ENCODE data around the gene NRCAM.

NRCAM gene

DNA sequence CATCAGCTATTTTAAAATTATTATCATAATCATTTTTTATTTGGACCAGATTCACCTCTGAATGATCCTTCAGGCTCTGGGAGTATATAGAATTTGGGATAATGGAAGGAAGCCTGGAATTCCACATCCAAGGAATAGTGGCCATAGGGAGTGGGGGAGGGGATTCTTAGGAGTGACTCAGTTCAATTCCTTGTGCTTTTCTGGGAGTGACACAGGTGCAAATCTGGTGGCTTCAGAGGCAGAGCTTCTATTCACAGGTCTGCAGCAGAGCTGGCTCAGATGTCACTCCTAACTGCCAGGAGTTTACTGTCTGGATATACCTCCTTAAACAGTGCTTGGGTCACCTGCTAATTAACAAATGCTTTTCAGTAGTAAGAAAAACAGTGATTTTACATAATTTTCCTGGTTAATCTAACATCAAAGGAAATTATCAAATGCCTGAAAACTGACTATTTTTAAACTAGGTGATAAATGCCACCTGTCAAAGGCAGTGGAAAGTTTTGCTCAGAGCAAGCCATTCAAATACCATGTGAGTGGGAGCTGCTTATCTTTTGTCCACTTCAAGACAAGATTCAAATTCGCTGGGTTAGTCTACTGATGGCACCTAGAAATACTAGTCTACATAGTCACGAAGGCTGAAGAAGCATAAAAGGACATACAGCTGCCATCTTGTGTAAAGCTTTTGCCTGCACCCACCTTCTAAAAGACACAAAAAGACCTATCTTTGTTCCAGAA, 219.4 kb downstream of the NRCAM start:
- no peak for DNase-seq

DNA sequence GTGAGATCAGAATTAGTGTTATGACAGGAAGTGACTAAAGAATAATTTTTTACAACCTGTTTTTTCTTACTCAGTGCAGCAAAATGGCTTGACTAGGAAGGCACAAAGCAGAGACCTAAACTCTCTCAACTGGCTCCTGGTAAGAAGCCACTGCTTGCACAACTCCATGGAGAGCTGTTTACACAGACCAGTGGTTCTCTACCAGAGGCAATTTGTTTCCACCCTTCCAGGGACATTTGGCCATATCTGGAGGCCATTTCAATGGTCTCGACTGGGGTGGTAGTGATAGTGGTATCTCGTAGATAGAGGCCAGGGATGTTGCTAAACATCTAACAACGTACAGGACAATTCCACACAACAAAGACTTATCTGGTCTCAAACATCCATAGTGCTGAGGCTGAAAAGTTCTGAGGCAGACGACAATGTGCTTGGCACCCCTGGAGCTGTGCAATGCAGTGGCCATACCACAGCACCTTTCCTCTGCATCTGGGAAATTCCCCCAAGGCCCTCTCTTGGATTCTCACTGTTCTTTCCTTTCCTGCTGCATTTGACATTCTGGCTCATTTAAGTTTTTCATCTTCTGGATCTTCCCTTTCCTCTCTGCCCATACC, 220.7 kb downstream of the NRCAM start:
- DNase-seq = no peak

DNA sequence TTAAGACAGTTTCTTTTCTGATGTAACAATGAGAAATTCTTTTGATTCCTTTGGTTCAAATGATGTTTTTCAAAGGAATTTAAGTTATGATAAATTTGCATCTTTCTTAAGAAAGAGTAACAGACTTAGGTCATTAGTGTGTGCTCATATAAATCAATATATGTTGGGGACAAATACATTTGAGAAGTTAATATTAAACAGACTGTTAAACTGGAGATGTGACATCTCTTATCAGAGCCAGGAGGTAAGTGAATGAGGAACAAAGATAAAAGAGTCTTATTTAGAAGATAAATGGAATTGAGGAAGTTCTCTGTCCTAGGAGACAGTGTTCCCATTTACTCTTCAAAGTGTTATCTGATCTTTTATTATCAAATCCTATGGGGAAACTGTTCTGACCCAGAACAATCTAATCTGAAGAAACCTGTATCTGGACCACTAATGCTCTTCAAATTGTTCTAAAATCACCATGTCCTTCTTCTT, 221.2 kb downstream of the NRCAM start:
- DNase-seq = no peak

DNA sequence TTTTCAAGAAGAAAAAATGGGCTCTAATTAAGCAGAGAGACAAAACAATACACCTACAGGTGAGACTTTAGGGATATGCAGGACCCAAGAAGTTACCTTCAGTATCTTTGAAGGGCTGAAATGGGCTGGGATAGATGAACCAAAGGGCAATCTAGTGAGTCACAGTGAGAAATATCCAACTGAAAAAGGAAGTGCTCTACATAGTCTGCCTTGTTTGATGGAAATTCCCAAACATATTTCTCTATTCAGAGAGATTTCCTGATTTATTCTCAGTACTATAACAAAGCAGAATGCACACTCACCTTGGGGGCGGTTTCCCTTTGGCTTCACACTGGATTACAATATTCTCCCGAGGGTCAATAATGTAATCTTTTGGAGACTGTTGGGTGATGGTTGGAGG, 222.0 kb downstream of the NRCAM start:
- no peak for DNase-seq

DNA sequence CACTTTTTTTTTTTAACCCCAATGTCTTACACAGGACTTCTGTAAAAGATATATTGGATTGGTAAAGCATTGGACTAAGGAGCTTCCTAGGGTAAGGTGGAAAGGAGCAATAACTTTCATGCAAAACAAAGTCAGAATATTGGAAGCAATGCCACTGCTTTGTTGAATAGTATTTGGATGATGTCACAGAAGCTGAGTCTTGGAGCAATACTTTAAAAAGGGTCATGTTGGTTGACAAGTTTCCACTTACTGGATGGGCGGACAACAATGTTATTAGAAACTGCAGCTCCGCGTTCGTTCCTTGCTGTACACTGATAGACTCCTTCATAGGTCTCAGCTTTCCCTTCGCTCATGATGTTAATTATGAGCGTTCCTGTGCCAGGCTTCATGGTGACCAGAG, 224.2 kb downstream of the NRCAM start:
- no peak for DNase-seq

DNA sequence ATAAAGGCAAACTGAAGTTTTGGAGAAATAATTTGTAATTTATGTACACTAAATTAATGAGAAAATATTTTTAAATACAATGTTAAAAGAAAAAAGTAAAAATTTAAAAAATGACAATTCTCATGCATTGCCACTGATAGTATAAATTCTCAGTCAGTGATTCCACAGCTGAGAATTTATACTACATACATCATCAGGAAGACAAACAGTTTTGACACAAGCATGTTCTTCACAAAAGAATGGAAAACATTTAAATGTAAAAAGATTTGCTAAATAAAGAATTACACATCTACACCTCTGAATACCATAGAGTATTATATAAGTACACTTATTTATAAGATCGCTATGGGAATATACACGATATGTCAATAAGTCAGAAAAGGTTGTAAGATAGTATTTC, 225.0 kb downstream of the NRCAM start:
- no peak for DNase-seq

DNA sequence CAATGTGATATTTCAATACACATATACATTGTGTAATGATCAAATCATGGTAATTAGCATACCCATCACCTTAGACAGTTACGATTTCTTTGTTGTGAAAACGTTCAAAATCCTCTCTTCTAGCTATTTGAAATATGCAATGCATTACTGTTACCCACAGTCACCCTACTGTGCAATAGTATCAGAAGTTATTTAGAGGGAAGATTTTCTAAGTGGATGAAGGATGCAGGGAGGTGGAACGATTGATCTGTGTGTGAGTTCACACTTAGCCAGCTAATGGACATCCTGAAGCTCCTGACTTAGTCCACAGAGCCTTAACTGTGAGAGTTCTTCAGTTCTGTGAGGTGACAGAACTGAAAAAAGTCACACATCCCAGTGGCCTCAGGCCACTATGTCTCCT, 228.9 kb downstream of the NRCAM start:
- DNase-seq = no peak

DNA sequence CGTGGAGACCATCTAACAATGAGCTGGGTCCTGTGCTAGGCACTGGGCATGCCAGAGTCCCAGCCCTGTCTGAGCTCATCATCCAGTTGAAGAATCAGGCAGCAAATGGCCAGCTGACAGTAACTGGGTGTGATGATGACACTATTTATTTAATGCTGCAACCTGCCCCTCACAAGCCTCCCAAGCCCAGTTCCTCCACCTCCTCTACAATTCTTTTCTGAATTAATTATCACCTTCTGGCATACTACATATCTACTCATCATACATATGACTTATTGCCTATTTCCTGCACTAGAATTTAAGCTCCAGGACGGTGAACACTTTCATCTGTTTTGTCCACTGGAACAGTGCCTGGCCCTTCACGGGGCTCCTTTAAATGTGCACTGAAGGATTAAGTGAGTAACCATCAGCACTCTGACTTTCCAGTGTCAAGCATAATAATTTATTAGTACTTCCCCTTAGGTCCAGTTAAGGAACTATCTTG, 229.4 kb downstream of the NRCAM start:
- no peak for DNase-seq

DNA sequence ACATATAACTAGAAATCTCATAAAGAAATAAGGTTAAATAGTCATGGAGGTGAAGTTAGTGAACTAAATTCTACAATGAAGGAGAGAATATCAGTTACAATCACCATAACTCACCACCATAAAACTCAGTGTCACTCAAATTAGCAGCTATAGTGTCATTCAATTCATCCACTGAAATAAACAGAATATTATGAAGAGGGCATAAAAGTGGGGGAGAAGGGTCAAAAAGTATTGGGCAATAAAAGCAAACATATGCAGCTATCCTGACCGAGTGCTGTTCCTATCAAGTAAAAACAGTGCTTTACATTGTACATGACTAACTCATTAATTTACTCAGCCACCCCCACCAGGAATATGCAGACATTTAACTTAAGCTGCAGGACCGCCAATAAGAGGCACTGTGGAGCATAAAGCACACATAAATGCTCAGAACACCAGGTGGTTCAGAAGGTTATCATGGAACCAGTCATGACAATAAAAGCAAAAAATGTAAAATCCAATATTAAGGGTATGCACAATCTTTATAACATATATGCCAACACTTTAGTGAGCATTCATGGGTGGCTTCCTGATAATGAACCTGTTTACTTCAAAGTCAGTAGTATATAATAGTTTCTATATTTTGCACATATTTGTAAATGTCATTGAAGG, 230.6 kb downstream of the NRCAM start:
- DNase-seq = no peak

DNA sequence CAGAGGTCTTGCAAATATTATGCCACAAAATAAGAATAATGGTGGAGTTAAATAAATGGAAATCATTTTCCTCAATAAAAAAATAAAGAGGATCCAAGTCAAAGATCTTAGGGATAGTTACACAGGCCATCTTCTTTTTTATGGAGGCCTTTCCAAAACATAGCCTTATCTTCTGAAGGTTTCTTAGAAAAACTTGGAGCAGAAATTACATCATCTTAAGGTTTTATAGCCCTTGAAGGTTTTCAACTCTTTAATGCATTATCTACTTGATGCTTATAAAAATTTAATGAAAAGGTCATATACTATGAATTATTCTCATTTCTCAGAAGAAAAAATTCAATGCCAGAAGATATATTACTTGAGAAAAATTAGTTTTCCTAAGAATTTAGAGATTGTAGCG, 231.8 kb downstream of the NRCAM start:
- DNase-seq = no peak

DNA sequence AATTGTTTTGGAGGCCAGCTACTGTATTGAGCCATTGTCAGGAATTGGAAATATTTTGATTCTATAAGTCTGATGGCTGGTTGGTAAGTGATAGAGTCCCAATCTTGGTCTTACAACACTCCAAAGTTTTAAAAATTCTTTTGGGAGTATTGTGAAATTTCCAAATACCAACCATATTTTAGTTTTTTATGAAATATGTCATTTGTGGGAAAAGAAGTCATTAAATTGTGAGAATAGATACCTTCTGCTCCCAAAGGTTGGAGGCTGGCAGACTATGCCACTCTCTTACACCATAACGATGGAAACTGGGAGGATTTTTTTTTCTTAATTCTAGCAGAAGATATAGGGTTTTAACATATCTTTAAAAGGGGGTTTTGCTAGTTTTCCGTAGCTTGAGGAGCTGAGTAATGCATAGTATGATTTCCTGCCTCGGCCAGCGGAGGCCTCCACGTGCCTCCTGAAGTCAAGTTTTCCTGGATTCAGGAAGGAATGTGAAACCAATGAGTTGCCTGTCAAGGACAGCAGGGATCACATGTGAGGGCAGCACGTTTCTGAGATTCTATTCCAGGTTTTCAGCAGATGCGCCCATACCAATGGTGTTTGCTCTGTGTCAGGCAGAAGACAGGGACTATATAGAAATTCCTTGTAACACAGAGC, 233.9 kb downstream of the NRCAM start:
- DNase-seq = no peak

DNA sequence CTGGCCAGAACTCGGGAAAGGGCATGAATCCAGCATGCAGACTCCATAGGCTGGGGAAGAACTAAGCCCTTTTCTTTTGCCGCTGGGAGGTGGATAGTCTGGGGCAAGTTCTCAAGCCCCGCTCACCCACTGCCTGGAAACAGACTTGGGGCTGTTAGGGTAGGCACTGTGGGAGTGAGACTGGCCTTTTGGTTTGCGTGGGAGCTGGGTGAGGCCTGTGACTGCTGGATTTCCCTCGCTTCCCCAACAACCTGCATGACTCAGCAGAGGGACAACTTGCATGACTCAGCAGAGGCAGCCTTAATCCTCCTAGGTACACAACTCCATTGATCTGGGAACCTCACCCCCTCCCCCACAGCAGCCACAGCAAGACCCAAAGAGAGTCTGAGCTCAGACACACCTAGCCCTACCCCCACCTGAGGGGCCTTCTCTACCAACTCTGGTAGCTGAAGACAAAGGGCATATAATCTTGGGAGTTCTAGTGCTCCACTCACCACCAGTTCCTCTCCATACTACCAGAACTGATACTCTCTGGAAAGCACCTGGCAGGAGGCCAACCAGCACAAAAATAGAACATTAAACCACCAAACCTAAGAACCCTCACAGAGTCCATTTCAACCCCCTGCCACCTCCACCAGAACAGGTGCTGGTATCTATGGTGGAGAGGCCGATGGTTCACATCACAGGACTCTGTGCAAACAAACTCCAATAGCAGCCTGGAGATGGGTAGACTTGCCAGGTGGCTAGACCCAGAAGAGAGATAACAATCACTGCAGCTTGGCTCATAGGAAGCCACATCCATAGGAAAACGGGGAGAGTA, 244.6 kb downstream of the NRCAM start:
- DNase-seq = no peak

DNA sequence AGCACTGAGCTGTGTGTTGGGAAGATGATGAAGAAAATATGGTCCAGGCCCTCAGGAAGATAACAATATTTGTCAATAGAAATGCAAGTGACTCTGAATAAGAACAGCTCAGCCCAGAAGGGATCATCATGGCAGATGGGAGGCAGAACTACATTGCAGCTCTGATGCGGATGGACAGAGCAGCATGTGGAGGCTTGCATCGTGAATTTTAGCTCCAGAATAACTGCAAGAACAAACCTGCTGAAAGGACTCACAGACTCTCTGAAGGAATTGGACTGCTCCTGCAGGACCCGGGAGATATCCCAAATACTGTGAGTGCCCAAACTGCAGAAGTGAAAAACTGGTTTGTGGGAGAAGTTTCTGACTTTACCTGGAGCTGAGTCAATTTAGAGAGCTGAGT, 245.4 kb downstream of the NRCAM start:
- no peak for DNase-seq

DNA sequence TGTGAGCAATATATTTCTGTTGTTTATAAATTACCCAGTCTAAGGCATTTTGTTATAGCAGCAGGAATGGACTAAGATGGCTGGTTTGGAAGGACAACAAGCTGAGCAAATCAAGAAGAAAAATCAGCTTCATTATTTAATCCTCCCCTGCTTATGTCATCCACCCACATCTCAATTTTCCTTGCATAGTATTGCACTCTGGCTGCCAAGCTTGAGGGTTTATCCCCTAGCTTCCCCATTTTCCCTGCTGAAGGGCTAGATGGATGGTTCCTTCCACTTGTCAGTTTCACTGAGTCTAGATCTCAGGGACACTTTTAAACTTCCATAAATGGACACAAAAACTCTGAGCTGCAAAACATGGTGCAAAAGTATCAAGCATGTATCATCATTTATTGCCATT, 250.9 kb downstream of the NRCAM start:
- no peak for DNase-seq

DNA sequence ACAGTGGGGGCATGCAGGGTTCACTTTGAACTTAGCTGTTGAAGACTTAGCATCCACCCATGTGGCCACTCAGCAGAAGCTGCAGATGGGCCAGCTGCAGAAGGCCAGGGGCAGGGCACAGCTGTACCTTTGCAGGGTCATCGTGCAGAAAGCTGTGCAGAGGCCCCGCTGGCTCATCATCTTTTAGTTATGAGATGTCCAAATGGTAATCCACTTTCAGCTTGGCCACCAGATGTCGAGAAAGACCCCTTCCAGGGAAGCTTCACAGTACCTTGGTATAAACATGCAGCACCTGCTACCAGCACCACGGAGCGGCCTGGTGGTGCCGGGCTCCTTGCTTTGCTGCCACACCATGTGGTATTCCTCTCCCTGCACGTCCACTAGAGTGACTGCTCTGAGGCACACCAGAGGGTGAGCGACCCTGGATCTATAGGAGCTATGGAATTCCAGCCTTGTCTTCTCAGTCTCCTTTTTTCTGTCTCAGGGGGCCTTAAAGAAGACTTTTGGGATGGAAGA, 251.9 kb downstream of the NRCAM start:
- no peak for DNase-seq

DNA sequence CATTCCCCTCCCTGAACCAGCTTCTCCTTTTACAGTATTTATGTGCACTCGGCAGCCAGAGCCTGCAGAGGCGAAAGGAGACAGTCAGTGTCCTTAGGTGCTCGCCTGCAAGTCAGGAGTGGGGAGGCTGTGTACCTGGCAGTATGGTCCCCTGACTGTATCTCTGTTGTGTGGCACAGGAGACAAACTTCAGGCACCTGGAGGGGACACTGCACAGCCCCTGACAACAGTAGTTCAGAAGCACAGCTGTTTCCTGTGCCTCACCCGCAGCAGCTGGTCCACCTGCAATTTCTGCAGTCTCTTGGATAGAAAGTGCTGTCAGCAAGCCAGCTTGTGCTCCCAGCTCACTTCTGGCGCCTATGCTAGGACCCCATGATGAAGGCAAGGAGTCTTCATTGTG, 252.7 kb downstream of the NRCAM start:
- DNase-seq = no peak

DNA sequence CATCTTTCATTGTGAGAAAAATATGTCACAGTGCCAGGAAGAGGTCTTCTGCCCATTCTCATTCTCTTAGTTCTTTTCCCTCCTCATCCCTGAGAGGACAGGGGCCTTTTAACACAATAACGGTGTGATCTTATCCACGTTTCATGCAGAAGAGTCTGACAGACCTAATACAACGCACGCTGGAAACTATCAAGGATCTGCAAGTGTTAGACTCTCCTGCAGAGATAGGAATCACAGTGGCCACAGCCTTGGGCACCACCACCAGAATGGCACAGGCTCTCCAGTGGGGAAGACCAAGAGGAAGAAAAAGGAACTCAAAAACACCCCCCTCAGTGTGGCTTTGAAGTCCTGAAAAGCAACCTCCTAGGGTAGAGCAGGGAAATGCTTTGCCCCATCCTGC, 253.5 kb downstream of the NRCAM start:
- DNase-seq = no peak

DNA sequence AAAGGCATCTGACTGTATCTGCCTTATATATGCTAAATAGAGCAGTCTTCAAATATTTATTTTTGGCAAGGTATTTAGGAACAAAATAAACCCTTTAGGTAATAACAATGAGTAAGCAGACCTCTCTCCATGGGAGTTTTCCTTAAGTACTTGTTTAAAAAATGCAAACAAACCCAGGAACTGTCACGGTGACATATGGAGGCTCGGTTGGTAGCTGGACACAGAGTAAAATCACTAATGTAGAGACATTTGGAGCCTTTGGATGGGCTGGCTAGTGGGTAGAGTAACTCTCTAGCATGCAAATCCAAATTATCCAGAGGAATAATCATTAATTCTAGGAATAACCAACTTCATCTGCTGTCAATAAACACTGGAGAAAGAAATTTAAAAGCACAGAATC, 254.5 kb downstream of the NRCAM start:
- no peak for DNase-seq

DNA sequence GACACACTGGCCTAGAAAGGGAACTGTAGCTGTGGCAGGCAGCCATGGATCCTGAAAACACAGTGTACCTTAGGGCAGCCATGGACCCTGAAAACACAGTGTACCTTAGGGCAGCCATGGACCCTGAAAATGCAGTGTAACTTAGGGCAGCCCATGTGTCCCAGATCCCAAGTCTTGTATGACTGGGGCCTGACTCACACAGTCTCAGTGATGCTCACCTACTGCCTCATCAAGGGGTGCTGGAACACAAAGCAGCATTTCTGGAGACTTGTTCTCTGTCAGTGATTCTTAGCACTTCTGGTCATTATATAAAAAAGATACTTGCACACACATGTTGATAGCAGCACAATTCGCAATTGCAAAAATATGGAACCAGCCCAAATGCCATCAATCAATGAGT, 255.9 kb downstream of the NRCAM start:
- no peak for DNase-seq

DNA sequence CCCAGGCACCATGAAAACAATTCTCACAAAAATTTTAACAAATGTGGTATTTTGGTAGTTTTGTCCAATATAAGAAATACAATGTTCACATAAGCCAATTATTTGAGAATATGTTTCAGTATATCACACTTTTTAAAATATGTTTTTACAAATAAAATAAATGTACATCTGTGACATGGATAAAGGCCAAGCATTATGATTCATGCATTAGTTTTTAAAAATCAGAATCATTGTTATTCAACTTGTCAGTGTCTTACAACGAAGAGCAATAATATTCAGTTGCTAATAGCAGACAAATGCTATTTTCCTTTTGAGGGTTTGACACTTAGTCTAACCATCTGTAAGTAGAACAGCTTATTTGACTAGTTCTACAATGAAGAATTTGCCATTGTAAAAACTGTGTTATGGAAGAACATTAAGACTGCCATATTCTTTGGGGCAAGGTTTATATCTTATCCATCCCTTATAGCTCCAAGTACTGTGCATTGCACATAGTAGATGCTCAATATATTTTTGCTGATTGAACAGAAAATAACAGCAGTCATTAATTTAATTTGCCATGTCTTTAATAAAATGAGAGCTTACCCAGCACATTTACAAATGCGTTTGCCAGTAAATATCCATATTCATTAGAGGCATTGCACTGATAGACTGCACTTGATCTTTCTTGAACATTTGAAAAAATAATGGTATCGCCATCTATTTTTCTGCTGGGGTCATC, 258.7 kb downstream of the NRCAM start:
- no peak for DNase-seq

DNA sequence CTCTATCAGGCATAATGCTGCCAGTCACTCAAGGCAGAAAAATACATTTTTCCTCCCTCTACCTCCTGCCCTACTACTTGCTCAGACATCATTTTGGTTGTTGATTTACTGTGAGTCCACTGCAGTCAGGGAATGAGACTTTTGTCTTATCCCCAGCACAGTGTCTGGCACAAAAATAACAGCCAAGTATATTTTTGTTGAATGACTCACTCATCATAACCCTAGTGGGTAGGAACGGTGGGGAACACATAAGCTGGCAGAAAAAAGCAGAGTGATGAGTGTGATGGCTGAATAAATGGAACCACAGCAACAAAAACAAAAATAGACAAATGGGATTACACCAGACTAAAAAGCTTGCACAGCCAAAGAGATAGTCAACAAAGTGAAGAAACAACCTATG, 260.2 kb downstream of the NRCAM start:
- no peak for DNase-seq
